ENCODE data around the gene TRABD2B. TPM values are rescaled to one million over a fixed set of nuclear protein-coding genes. Genes with fewer than 3 reads are reported as not detected.

The TRABD2B gene
- total RNA-seq, 1 experiment from 2014 or later: not detected

DNA sequence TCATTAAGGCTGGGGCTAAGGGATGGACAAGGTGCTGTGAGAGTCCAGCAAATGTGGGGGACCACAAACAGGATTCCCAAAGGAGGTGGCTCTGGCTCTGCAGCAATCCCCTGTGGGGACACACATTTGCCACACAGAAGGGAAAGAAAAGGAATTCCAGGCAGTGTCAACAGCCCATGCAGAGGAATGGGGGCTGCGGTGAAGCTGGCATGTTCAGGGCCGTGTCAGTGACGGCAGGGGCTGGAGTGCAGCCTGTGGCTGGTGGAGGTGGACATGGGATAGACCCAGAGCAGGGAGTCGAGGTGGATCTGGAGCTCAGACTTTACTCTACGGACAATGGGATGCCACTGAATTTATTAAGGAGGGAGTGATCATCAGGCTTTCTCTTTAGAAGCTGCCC lies 183.2 kb downstream of the TRABD2B start:
- BruUV-seq (replicated peaks): no TSS peak
- H3K36me3 ChIP-seq (ENCODE audit: insufficient read depth, low read length, poor library complexity, severe bottlenecking): no peaks in the 10 kb centered on the region
- no peaks in the 10 kb centered on the region for H3K4me1 ChIP-seq (ENCODE audit: insufficient read depth, low read length, poor library complexity, severe bottlenecking)
- H3K27me3 ChIP-seq (replicated peaks; ENCODE audit: insufficient read depth, low read depth, low read length, poor library complexity): no peaks in the 10 kb centered on the region
- ChIA-PET POLR2A (ENCODE audit: low non-redundant PET) (no interaction called here), CTCF (no interaction called here)
- intact Hi-C loops (cut with micrococcal nuclease; ENCODE audit: unreplicated experiment): no loop called here
- no peak overlapping the region for H3K4me3 ChIP-seq (ENCODE audit: low read depth, low read length, poor library complexity, severe bottlenecking)
- no peak overlapping the region for H3K27ac ChIP-seq (ENCODE audit: low read depth, low read length, poor library complexity, severe bottlenecking)
- no peak for TF ChIP-seq EZH2 (IDR thresholded peaks at IDR 0.05; ENCODE audit: borderline replicate concordance, low read depth, low read length, poor library complexity, severe bottlenecking)
- TF ChIP-seq, protein P1, sequence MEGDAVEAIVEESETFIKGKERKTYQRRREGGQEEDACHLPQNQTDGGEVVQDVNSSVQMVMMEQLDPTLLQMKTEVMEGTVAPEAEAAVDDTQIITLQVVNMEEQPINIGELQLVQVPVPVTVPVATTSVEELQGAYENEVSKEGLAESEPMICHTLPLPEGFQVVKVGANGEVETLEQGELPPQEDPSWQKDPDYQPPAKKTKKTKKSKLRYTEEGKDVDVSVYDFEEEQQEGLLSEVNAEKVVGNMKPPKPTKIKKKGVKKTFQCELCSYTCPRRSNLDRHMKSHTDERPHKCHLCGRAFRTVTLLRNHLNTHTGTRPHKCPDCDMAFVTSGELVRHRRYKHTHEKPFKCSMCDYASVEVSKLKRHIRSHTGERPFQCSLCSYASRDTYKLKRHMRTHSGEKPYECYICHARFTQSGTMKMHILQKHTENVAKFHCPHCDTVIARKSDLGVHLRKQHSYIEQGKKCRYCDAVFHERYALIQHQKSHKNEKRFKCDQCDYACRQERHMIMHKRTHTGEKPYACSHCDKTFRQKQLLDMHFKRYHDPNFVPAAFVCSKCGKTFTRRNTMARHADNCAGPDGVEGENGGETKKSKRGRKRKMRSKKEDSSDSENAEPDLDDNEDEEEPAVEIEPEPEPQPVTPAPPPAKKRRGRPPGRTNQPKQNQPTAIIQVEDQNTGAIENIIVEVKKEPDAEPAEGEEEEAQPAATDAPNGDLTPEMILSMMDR (conservative IDR thresholded peaks at IDR 0.05; ENCODE audit: low read depth, low read length): no peak
- no peaks in the 10 kb centered on the region for H3K9me3 ChIP-seq (ENCODE audit: low read depth, low read length, poor library complexity, severe bottlenecking)
- no peak for DNase-seq (ENCODE audit: low spot score)

- Histone ChIP-seq H3K27ac (ENCODE audit: low read depth, low read length, poor library complexity, severe bottlenecking) (no peak overlapping the region), H3K4me1 (ENCODE audit: insufficient read depth, low read length, poor library complexity, severe bottlenecking) (no peaks in the 10 kb centered on the region), H3K27me3 (replicated peaks; ENCODE audit: insufficient read depth, low read depth, low read length, poor library complexity) (no peaks in the 10 kb centered on the region), H3K36me3 (ENCODE audit: insufficient read depth, low read length, poor library complexity, severe bottlenecking) (no peaks in the 10 kb centered on the region), H3K4me3 (ENCODE audit: low read depth, low read length, poor library complexity, severe bottlenecking) (no peak overlapping the region), H3K9me3 (ENCODE audit: low read depth, low read length, poor library complexity, severe bottlenecking) (no peaks in the 10 kb centered on the region)
- intact Hi-C loops (cut with micrococcal nuclease; ENCODE audit: unreplicated experiment): no loop called here
- ChIA-PET CTCF (no interaction called here), POLR2A (ENCODE audit: low non-redundant PET) (no interaction called here)
- DNase-seq (ENCODE audit: low spot score): no peak
- TF ChIP-seq, protein P1 (conservative IDR thresholded peaks at IDR 0.05; ENCODE audit: low read depth, low read length): no peak
- no peak for TF ChIP-seq EZH2 (IDR thresholded peaks at IDR 0.05; ENCODE audit: borderline replicate concordance, low read depth, low read length, poor library complexity, severe bottlenecking)
- BruUV-seq (replicated peaks): no TSS peak
These were observed 184.2 kb downstream of the TRABD2B start for GRCh38 chr1:47812904-47813514.

GRCh38 chr1:47810964-47811682 lies 186.1 kb downstream of the TRABD2B start:
- TF ChIP-seq, protein P1 (conservative IDR thresholded peaks at IDR 0.05; ENCODE audit: low read depth, low read length): no peak
- no peak for TF ChIP-seq EZH2 (IDR thresholded peaks at IDR 0.05; ENCODE audit: borderline replicate concordance, low read depth, low read length, poor library complexity, severe bottlenecking)

More at GRCh38 chr1:47810964-47811682, 186.1 kb downstream of the TRABD2B start:
- DNase-seq (ENCODE audit: low spot score): no peak
- POLR2A ChIA-PET (ENCODE audit: low non-redundant PET): no interaction called here
- CTCF ChIA-PET: no interaction called here
- Histone ChIP-seq H3K27me3 (replicated peaks; ENCODE audit: insufficient read depth, low read depth, low read length, poor library complexity) (no peaks in the 10 kb centered on the region), H3K4me1 (ENCODE audit: insufficient read depth, low read length, poor library complexity, severe bottlenecking) (no peaks in the 10 kb centered on the region), H3K36me3 (ENCODE audit: insufficient read depth, low read length, poor library complexity, severe bottlenecking) (no peaks in the 10 kb centered on the region), H3K9me3 (ENCODE audit: low read depth, low read length, poor library complexity, severe bottlenecking) (no peaks in the 10 kb centered on the region), H3K4me3 (ENCODE audit: low read depth, low read length, poor library complexity, severe bottlenecking) (no peak overlapping the region), H3K27ac (ENCODE audit: low read depth, low read length, poor library complexity, severe bottlenecking) (no peak overlapping the region)
- intact Hi-C loops (cut with micrococcal nuclease; ENCODE audit: unreplicated experiment): no loop called here
- BruUV-seq (replicated peaks): no TSS peak

Data from A673 (cell line).